Fibroblast of the aortic adventitia (primary cell): Measurements from ENCODE around the gene EDEM1. TPM values are rescaled to one million over a fixed set of nuclear protein-coding genes. Genes with fewer than 3 reads are reported as not detected.

Source experiments
- DNase-seq: peaks from one replicate; pipeline ENCODE4 v3.0.0-alpha.2; 2010; ENCODE audit warnings: low read depth
- H3K4me3 ChIP-seq: 2 replicates; pipeline ENCODE4 v1.5.1; 2011; ENCODE audit warnings: low read depth, mild to moderate bottlenecking, control low read depth, low read length, moderate library complexity
- total RNA-seq: library from RNA; depleted of rRNA; stranded (reverse); fragments of >200 nt; gene quantifications from 2 replicates; pipeline ENCODE4 v1.2.3, GENCODE V29; 2012; ENCODE audit warnings: low replicate concordance
- TF ChIP-seq, protein P1 (sequence below): IDR thresholded peaks from 2 replicates; pipeline ENCODE4 v1.5.1; 2011; ENCODE audit warnings: mild to moderate bottlenecking, low read length, control low read depth, inconsistent platforms; ENCODE audit not compliant: insufficient read depth

EDEM1 gene
- total RNA-seq, 1 donor, result 32.6 TPM

- no peak overlapping the region for H3K4me3 ChIP-seq
- no peak for DNase-seq
- TF ChIP-seq, protein P1, sequence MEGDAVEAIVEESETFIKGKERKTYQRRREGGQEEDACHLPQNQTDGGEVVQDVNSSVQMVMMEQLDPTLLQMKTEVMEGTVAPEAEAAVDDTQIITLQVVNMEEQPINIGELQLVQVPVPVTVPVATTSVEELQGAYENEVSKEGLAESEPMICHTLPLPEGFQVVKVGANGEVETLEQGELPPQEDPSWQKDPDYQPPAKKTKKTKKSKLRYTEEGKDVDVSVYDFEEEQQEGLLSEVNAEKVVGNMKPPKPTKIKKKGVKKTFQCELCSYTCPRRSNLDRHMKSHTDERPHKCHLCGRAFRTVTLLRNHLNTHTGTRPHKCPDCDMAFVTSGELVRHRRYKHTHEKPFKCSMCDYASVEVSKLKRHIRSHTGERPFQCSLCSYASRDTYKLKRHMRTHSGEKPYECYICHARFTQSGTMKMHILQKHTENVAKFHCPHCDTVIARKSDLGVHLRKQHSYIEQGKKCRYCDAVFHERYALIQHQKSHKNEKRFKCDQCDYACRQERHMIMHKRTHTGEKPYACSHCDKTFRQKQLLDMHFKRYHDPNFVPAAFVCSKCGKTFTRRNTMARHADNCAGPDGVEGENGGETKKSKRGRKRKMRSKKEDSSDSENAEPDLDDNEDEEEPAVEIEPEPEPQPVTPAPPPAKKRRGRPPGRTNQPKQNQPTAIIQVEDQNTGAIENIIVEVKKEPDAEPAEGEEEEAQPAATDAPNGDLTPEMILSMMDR, result no peak
Observed at GRCh38 chr3:5252131-5252530, 64.6 kb downstream of the EDEM1 start.

DNA sequence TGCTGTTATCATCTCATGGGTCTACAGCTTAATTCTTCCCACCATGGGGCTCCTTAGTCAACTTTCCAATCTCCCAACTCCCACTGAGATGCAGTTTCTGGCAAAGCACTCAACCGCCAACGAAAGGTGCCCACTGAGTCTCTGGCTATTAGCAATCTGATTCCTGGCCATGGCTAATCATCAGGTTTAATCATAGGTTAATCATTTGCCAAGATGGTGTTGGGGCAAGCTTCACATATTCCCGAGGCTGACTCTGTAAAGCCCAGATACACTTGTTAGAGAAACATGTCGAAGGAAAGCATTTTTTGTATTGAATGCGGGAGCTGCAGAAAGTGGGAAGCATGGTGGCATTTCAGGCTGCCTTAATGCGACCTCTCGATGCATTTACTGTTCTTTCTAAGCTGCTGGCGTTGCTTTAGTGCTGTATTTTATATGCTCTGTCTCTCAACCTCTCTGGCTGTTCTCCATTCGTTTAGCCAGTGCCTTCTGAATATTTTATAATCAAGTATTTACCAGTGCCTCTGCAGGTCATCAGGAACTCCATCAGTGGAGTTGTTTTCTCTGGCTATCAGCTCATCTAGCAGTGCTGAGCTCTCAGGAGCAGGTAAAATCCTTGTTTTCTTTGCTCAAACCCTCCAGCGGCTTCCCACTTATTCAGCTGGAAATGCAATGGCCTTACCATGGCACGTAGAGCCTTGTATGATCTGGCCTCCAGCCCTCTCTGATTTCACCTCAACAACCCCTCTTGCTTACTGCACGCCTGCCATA lies 67.0 kb downstream of the EDEM1 start:
- TF ChIP-seq, protein P1, result no peak
- no peak for DNase-seq
- no peak overlapping the region for H3K4me3 ChIP-seq

DNA sequence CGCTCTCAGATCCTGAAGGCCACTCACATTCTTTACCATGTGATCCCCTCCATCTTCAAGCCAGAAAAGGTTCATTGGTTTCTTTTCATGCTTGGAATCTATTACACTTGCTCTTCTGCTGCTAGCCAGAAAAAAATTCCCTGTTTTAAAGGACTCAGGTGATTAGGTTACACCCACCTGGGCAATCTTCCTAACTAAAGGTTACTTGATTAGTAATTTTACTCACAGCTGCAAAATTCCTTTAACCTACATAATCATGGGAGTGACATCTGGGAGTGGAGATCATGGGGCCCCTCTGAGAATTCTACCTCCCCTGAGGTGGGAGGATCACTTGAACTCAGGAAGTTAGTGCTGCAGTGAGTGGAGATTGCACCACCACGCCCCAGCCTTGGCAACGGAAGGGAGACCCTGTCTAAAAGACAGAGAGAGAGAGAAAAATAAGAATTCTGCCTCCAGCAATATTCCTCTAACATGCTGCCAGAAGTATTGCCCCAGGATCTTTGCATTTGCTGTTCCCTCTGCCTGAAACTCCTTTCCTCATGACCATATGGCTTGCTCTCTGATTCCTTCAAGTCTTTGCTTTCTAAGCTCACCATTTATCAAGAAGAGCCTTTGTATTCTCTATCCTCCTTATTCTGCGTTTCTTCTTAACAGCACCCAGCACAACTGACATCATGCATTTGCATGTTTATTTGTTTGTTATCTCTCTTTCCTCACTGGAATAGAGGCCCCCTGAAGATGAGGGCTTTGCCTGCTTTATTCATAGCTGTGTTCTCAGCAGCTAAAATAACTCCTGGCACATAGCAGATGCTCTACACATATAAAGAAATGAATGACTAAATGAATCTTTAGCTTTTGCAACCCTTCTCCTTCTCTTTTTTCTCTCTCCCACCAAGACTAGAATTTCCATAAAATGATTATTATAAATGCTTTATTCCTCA lies 68.2 kb downstream of the EDEM1 start:
- no peak overlapping the region for H3K4me3 ChIP-seq
- DNase-seq, result no peak
- TF ChIP-seq, protein P1, result no peak

GRCh38 chr3:5258526-5258925 lies 71.0 kb downstream of the EDEM1 start:
- TF ChIP-seq, protein P1, result no peak
- no peak for DNase-seq
- H3K4me3 ChIP-seq, result no peak overlapping the region

GRCh38 chr3:5260992-5261501 lies 73.5 kb downstream of the EDEM1 start:
- DNase-seq, result no peak
- TF ChIP-seq, protein P1, result no peak
- H3K4me3 ChIP-seq, result no peak overlapping the region

DNA sequence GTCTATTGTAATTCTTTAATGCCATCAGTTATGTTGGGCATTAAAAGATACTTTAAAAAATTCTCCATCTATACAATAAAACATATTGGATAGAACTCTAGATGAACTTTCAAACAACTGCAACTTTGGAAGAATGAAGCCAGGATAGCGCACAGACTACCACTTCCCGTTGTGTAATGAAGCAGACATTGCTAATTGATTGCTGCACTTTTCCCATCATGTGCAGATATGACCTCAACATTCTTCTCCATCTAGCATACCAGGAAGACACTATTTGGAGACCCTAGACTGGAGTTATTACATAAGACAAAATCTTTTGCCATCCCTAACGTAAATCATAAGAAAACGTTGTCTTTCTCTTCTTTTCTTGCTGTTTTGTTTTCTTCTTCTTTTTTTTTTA lies 75.0 kb downstream of the EDEM1 start:
- no peak for DNase-seq
- H3K4me3 ChIP-seq, result no peak overlapping the region
- TF ChIP-seq, protein P1, result no peak
